HG02840 (cell line): ENCODE data around the gene MUC22.
"Not testable (repeated sequence)": the region's sequence is repeated elsewhere in the genome, so short reads cannot be mapped to it uniquely, and the experiment has no call there.

Experiments
- ATAC-seq: cut with Tn5 transposase; IDR thresholded peaks from one replicate; pipeline ENCODE4 v1.9.1; 2021; ENCODE audit warnings: mild to moderate bottlenecking, moderate library complexity, moderate number of reproducible peaks; ENCODE audit not compliant: unreplicated experiment, low FRiP score

The MUC22 gene

GRCh38 chr6:31035862-31036497, 25.7 kb downstream of the MUC22 start:
- no peak for ATAC-seq

DNA sequence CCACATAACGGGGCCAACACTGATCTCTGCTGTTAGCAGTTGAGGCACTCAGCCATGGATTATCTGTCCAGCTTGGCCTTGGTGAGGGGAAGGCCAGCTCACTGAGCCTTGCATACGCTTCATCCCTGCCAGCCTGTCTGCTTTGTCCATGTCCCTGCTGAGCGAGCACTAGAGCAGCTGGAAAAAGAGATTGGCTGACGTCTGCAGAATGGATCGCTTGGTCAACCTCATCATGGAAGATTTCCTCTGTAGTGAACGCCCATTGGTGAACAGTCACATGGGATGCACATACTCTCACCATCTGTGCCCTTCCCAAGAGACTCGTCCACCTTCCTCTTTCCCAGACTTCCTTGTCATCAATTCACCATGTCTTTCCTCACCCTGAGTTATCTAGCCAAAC, 26.9 kb downstream of the MUC22 start:
- ATAC-seq, result no peak

DNA sequence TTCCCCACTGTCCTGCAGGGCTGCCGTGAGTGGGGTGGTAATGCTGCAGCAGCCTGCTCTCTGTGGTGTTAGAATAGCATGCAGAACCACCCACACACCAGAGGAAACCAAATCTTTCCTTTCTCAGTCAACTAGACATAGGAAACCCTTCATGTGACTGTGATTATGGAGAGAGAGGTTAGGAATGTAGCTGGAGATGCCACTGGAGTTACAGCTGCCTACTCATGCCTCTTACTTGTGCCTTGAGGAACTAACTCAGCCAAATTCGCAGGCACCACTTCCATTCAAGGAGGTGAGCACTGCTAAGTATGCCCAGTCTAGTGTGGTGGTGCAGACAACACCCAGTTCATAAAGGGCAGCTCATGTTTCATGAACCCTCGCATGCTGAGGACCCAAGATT, 27.4 kb downstream of the MUC22 start:
- no peak for ATAC-seq

GRCh38 chr6:31038559-31038958, 28.3 kb downstream of the MUC22 start:
- no peak for ATAC-seq

GRCh38 chr6:31040801-31041200, 30.5 kb downstream of the MUC22 start:
- ATAC-seq, result no peak

DNA sequence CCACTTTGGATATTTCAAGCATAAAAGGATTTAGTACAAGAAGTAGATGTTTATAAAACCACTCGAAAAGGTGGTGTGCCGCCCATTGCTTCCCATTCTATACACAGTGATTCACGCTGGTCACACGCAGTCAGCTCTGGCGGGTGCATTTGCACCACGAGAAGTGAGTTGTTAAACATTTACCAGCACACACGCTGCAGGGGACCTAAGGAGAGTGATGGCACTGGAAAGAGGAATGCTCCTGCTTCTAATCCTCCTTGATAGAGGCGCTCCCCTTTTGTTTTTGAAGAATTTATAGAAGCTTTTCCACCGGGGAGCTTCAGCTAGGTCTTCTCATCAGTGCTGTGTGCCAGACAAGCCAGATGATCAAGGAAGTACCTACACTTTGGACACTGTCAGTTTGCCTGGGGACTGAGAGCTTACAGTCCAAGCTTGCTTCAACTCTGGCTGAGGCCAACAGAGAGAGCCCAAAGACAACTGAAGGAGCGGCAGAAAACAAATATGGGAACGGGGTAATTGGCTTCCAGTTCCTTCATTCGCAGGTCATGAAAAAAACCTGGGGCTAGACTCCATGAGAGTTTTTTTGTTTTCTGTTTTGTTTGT, 31.2 kb downstream of the MUC22 start:
- no peak for ATAC-seq

DNA sequence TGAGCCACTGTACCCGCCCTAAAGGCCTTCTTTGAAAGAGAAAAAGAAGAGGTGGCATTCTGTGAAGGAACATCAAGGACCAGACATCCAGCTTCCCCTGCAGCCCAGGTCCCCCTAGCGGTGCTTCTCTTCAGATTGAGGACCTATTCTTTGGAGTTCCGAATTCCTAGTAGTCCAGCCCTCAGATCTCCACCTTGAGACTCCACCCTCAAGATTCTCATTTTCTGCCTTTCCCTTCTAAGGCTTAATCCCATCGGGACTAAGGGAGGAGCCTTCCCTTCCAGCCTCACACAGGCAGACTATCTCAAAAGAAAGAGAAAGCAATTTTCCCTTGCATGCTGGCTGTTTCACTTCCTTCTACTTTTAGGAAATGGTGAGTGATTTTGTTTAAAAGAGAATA, 32.5 kb downstream of the MUC22 start:
- ATAC-seq, result no peak

DNA sequence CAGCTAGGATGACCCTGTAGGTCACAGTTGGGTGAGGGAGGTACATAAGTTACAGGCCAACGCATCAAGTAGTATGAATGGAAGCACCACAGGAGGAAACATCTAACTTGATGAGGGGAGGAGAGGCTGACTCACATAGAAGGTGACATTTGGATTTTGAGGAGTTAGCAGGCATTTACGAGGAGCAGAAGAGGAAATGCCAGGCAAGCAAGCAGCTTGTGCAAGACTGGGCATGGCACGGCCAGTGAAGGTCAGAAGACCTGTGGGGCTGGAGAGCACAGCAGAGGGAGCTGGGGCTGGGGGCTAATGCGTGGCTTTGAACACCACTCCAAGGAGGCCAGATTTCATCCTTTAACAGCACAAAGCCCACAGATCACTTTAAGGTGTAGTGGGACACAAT, 37.8 kb downstream of the MUC22 start:
- no peak for ATAC-seq

DNA sequence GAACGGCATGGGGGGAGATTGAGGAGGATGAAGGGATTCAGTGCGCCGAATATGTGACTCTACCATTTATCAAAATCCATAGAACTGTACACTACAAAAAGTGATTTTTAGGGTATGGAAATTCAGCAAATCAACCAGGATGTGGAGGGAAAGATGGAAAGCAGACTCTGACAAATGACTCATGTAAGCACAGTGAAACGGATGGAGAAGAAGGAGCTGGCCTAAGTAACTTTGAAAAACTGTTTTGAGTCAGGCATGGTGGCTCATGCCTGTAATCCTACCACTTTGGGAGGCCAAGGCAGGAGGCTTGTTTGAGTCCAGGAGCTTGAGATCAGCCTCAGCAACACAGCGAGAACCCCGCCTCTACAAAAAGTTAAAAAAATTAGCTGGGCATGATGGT, 39.2 kb downstream of the MUC22 start:
- no peak for ATAC-seq

DNA sequence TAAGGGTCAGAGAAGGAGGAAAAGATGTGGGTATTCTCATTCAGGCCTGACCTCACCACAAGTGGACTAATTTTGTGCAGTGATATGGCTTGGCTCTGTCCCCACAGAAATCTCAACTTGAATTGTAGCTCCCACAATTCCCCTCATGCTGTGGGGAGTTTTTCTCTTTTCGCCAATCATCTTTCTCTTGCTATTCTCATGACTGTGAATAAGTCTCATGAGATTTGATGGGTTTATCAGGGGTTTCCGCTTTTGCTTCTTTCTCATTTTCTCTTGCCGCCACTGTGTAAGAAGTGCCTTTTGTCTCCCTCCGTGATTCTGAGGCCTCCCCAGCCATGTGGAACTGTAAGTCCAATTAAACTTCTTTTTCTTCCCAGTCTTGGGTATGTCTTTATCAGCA, 42.9 kb downstream of the MUC22 start:
- not testable (repeated sequence) for ATAC-seq

GRCh38 chr6:31053873-31054272, 43.6 kb downstream of the MUC22 start:
- no peak for ATAC-seq

DNA sequence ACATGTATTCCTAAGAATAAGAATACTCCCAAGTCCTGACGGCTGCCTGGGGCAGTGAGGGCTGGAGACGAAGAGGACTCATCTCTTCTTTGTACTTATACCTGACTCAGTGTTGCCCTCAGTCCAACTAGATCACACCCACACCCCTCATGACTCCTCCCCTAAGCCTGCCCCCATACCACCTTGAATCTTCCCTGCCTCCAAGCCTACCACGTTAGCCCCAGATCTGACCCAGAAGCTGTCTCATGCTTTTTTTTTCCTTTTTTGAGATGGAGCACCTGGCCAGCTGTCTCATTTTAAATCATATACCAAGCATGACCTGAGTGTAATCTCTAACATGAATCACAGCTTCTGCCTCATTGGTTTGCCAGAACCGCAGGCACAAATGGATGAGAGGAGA, 45.2 kb downstream of the MUC22 start:
- no peak for ATAC-seq

DNA sequence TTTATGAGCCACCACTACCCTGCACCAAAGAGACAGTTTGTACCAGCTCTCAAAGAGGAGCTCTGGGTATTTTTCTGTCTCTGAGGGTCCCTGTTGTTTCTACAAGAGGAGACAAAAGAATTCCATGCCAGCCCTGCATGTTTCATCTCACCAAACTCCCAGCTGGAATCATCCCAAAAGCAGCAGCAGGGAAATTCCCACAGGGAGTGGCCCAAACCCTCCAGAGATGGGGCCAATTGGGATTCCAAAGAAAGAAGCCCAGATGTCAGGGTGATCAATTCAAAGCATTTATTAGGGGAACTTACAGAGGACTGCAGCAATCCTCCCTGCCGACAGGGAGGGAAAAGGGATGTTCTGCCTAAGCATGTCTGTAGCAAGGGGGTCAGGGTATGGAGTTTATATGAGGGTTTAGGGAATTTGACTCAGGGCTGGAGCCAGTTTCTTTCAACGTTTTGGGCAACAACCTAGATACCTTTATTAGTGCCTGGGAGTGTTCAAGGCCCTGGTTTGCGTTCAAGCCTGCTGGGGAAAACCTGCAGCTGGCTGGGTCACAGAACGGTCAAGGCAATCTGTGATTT, 47.2 kb downstream of the MUC22 start:
- ATAC-seq, result no peak

DNA sequence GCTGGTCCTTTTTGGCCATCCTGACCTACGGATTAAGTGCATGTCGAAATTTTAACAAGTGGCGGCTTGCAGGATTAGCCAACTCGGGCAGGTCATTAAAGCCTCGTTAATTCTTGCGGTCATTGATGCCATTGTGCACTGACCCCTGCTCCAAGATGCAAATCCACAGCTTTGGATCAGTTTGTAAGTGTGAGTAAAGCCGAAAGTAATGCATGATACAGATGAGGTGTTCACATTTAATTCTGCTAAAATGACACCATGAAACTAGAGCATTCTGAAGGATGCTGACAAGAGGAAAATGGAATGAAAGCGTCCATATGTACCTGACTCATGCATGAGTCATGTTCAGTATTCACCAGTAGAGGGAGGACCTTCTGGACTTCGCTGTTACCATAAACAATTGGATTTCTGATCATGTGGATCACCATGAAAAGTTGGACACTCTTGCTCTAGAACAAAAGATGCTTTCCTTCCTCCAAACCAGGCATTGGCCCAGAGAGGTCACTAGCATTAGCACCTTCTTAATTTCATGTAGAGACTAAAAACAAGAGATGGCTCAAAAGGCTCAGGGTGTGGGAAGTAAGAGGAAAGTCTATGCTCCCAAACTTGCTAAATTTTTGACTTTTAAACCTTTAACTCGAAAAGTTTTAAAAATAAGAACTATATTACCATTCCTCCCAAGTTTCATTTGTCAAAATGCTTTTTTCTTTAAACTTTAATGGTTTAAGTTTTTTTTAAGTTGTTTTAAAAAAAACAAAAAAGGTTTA, 48.0 kb downstream of the MUC22 start:
- ATAC-seq, result no peak

DNA sequence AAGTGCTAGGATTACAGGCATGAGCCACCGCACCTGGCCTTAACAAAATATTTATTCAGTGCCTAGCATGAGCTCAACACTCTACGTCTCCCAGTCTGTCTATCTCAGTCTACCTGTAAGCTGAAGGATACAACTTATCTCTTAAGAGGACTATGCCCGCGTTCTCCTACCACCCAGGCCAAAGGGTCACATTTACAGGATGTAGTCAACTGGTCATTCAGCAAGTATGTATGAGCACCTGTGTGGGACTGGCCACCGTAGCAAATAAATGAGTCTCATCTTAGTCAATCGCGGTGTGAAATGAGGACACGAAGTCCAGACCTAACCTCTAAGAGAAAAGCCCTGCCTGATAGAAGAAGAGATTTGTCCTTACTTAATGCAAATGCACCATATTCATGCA, 49.9 kb downstream of the MUC22 start:
- no peak for ATAC-seq

GRCh38 chr6:31063906-31064435, 53.7 kb downstream of the MUC22 start:
- ATAC-seq, result no peak

DNA sequence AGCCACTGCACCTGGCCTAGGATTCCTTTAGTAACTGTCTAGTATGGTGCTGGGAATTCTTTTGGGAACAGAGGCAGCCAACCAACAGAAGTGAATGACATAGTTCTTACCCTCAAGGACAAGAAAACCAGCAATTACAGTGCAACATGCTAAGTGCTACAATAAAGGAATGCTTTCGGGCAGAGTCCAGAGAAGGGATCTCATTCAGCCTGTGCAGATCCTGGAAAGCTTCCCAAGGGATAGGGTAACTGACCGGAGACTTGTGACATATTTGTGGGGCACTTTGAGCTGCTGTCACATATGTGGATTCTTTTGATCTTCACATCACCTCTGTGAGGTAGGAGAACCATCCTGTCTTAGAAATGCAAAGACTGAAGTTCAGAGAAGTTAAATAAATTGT, 55.3 kb downstream of the MUC22 start:
- no peak for ATAC-seq

GRCh38 chr6:31067028-31067427, 56.8 kb downstream of the MUC22 start:
- ATAC-seq, result not testable (repeated sequence)

GRCh38 chr6:31067891-31068668, 57.8 kb downstream of the MUC22 start:
- not testable (repeated sequence) for ATAC-seq

- no peak for ATAC-seq
Measured at GRCh38 chr6:31068669-31069340, 58.5 kb downstream of the MUC22 start.
